ENCODE measurements around the gene SNRNP48.

SNRNP48 gene

GRCh38 chr6:7633361-7633760, 43.4 kb downstream of the SNRNP48 start:
- no peak for TF ChIP-seq CTCF (IDR thresholded peaks at IDR 0.05; ENCODE audit: extremely low read depth, missing control alignments)
- no peak for DNase-seq (ENCODE audit: low spot score)

- TF ChIP-seq CTCF (IDR thresholded peaks at IDR 0.05; ENCODE audit: extremely low read depth, missing control alignments), result no peak
These were observed 46.2 kb downstream of the SNRNP48 start for GRCh38 chr6:7636151-7636550.

GRCh38 chr6:7637533-7637932, 47.5 kb downstream of the SNRNP48 start:
- DNase-seq (ENCODE audit: low spot score), result no peak
- no peak for TF ChIP-seq CTCF (IDR thresholded peaks at IDR 0.05; ENCODE audit: extremely low read depth, missing control alignments)

More at GRCh38 chr6:7636151-7636550, 46.2 kb downstream of the SNRNP48 start:
- DNase-seq (ENCODE audit: low spot score), result no peak

- no peak for DNase-seq (ENCODE audit: low spot score)
- TF ChIP-seq CTCF (IDR thresholded peaks at IDR 0.05; ENCODE audit: extremely low read depth, missing control alignments), result no peak
These were observed 49.4 kb downstream of the SNRNP48 start for GRCh38 chr6:7639427-7639826.

GRCh38 chr6:7640016-7640415, 50.0 kb downstream of the SNRNP48 start:
- no peak for TF ChIP-seq CTCF (IDR thresholded peaks at IDR 0.05; ENCODE audit: extremely low read depth, missing control alignments)
- DNase-seq (ENCODE audit: low spot score), result no peak

GRCh38 chr6:7640607-7641577, 50.9 kb downstream of the SNRNP48 start:
- no peak for DNase-seq (ENCODE audit: low spot score)
- TF ChIP-seq CTCF (IDR thresholded peaks at IDR 0.05; ENCODE audit: extremely low read depth, missing control alignments), result no peak

GRCh38 chr6:7642791-7643190, 52.8 kb downstream of the SNRNP48 start:
- DNase-seq (ENCODE audit: low spot score), result no peak
- no peak for TF ChIP-seq CTCF (IDR thresholded peaks at IDR 0.05; ENCODE audit: extremely low read depth, missing control alignments)
